HUES48 (cell line): ENCODE measurements around the gene PCDH1.

ENCODE experiments used
- H3K27ac ChIP-seq: one replicate; pipeline ENCODE4 v1.7.0; 2013; ENCODE audit warnings: low read depth, low read length, inconsistent platforms
- H3K27me3 ChIP-seq: 2 replicates; pipeline ENCODE4 v1.6.1; 2013; ENCODE audit warnings: mild to moderate bottlenecking, low read length; ENCODE audit not compliant: control insufficient read depth, insufficient read depth
- H3K36me3 ChIP-seq: 2 replicates; pipeline ENCODE4 v1.6.1; 2013; ENCODE audit warnings: low read length; ENCODE audit not compliant: control insufficient read depth, insufficient read depth
- H3K4me1 ChIP-seq: 2 replicates; pipeline ENCODE4 v1.6.1; 2013; ENCODE audit warnings: mild to moderate bottlenecking, low read length; ENCODE audit not compliant: control insufficient read depth, insufficient read depth
- H3K4me3 ChIP-seq: 2 replicates; pipeline ENCODE4 v1.5.1; 2013; ENCODE audit warnings: mild to moderate bottlenecking, low read depth, low read length
- H3K9ac ChIP-seq: 2 replicates; pipeline ENCODE4 v1.6.1; 2013; ENCODE audit warnings: mild to moderate bottlenecking, low read depth, low read length, moderate library complexity
- H3K9me3 ChIP-seq: 2 replicates; pipeline ENCODE4 v1.6.1; 2013; ENCODE audit warnings: low read length; ENCODE audit not compliant: control insufficient read depth, insufficient read depth

PCDH1 gene

DNA sequence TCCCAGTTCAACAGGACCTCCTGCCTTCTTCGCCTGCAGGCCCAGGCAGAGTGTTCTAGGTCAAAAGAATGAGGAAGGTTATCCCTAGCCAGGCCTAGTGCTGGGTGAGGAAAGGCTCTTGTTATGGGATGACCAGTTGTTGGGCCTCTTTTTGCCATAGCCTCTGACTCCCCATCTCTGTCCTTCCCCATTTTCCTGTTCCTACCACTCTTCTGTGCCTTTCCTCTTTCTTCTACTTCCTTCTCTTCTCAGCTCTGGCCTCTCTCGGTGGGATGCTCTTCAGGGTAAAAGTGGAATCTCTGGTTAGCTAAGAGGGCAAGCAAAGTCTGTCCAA lies 1.2 kb upstream of the PCDH1 start:
- peaks cover 55% of the 10 kb centered on the region for H3K4me1 ChIP-seq
- H3K36me3 ChIP-seq, result no peaks in the 10 kb centered on the region
- H3K9ac ChIP-seq, result no peak overlapping the region
- no peaks in the 10 kb centered on the region for H3K9me3 ChIP-seq
- no peak overlapping the region for H3K4me3 ChIP-seq
- H3K27ac ChIP-seq, result no peak overlapping the region
- H3K27me3 ChIP-seq, result peaks cover 8% of the 10 kb centered on the region; the same call in 1 of the 2 replicates

DNA sequence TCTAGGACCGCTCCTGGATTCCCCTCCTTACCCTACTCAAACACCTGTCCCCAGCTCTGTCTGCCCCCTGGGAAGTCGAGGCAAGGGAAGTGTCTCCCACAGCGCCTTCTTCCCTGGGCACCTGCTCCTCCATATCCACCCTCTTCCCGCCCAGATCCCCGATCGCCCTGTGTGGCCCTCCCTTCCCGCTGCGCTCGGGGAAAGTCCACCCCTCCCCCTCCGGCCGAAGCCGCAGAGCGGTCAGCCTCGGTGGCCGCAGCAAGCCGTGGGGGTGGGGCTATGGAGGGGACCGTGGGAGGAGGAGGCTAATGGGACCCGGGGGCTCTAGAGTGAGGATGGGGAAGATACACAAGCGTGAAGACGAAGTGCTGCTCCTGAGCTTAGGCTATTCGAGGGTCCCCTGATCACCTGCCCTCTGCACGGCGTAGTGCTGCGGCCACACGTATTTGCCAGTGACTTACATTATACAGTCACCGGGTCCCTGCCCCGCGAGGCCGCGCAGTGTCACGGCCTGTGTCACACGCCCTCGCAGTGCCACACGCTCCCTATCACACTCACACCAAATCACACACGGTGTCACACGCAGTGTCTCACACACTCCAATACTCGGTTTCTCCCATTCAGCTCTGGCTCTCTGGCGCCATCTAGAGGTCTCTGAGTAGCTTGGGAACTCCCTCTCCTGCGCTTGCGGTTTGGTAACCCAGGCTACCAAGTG lies 658 bp upstream of the PCDH1 start:
- Histone ChIP-seq H3K4me1 (peaks cover 59% of the 10 kb centered on the region), H3K4me3 (peak overlapping the region; percentile 68), H3K27ac (peak overlapping the region; percentile 71), H3K36me3 (no peaks in the 10 kb centered on the region), H3K9ac (no peak overlapping the region), H3K27me3 (peaks cover 7% of the 10 kb centered on the region; the same call in 1 of the 2 replicates), H3K9me3 (no peaks in the 10 kb centered on the region)

DNA sequence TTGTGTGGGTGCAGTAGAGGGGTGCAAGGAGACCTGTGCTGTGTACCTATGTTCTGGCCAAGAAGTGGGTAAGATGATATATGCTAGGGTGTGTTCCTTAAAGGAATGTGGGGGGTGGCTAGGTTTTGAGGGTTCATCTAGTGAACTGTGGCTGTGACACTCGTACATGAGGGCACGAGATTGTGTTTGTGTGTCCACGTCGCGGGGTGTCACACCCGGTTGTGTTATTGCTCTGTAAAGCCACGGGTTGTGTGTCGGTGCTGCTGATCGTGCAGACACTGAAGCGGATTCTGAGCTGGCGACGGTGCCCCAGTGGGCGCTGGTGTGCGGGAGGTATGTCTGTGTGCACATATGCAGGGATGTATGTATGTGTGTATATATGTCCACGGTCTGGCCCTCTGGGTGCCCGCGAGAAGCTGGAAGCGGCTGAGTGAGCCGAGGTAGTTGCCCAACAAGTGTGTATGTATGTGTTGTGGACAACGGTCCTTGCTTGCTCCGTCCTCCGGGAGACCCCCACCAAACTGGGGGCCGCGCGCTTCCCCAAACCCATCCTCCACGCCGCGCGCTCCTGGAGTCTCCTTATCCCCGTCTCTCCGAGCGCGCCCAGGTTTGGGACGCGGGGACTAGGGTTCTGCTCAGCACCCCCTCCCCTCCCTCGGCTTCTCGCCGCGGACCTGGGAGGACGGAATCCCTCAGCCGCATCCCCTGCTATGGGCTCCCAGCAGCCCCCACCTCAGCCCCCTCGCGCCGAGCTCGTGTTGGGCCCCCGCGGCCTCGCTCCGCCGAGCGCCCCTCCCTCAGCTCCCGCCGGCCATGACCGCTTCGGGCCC lies 639 bp downstream of the PCDH1 start:
- Histone ChIP-seq H3K9me3 (no peaks in the 10 kb centered on the region), H3K27ac (peak overlapping the region; percentile 93), H3K4me1 (peaks cover 54% of the 10 kb centered on the region), H3K27me3 (peaks cover 3% of the 10 kb centered on the region; the same call in 1 of the 2 replicates), H3K36me3 (no peaks in the 10 kb centered on the region), H3K9ac (peak overlapping the region; percentile 51; the same call in 1 of the 2 replicates), H3K4me3 (peak overlapping the region; percentile 85)

DNA sequence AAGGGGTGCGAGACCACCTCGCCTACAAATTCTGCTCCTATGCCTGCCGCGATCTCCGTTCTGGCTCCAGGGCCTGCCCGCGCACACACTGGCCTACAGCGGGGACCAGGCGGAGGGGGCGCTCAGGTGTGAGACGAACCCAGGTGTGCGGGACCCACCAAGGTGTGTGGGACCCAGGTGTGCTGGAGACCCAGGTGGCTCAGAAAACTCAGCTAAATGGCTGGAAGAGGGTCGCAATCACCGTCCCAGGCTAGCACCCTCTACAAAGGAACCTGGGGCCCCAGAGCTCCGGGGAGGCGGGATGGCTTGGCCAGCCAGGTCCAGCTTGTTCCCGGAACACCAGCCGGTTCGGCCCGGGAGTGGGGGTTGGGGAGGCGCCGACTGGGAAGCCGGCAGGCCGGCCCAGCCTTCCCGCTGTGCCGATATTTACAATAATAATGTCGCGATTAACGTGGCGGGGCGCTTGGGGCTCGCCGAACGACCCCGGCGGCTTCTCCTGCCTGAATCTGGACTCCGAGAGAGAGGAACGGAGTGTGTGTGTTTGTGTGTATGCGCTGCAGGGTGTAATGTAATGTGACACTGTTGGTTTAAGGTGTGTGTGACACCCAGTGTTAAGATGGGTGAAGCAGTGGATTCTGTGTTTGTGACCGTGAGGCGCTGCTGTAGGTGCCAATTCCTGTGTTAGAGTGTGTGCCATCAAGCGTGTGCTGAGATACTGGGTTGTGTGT lies 1.4 kb downstream of the PCDH1 start:
- H3K27me3 ChIP-seq, result peaks cover 3% of the 10 kb centered on the region; the same call in 1 of the 2 replicates
- H3K27ac ChIP-seq, result peak overlapping the region; percentile 93
- no peaks in the 10 kb centered on the region for H3K36me3 ChIP-seq
- no peaks in the 10 kb centered on the region for H3K9me3 ChIP-seq
- peaks cover 53% of the 10 kb centered on the region for H3K4me1 ChIP-seq
- peak overlapping the region; percentile 85 for H3K4me3 ChIP-seq
- H3K9ac ChIP-seq, result peak overlapping the region; percentile 81

DNA sequence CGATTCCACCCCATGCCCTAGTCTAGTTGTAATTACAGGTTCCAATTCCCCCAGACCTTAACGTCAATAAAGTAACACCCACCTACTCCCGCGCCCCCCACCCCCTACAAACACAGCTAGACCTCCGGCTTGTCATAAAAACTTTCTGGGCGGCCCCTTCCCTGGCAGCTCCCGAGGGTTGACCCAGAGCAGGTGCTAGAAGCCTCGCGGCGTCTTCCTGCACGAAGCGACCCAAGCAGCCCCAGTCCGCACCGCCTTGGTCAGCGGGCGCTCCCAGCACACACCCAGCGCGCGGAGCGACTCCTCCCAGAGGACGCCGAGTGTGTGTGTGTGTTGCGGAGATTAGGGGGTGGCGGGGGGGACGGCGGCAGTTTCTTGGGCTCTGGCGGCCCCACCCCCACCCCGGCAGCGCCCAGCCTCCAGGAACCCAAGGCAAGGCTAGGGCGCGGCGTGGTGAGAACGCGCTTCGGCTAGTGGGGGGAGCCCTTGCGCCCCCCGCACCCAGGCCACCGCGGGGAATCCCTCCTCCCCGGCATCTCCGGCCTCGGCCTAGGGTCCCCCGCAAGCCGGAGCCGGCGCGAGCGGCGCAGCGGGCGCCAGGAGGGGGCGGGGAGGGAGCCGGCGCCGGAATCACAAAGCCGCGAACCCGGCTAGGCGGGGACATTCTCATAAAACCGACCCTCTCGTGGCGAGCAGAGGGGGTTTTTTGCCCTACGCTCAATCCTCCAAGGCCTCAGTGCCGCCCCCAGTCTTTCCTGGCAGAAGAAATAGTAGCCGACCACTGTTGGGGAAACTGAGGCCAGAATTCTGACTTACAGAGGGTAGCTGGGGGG lies 2.2 kb downstream of the PCDH1 start:
- Histone ChIP-seq H3K9ac (peak overlapping the region; percentile 81), H3K27me3 (peaks cover 3% of the 10 kb centered on the region; the same call in 1 of the 2 replicates), H3K36me3 (0 out of 2 replicates have a peak, but pooled peaks cover 5% of the 10 kb centered on the region), H3K4me3 (peak overlapping the region; percentile 85), H3K9me3 (no peaks in the 10 kb centered on the region), H3K27ac (peak overlapping the region; percentile 93), H3K4me1 (peaks cover 53% of the 10 kb centered on the region)

DNA sequence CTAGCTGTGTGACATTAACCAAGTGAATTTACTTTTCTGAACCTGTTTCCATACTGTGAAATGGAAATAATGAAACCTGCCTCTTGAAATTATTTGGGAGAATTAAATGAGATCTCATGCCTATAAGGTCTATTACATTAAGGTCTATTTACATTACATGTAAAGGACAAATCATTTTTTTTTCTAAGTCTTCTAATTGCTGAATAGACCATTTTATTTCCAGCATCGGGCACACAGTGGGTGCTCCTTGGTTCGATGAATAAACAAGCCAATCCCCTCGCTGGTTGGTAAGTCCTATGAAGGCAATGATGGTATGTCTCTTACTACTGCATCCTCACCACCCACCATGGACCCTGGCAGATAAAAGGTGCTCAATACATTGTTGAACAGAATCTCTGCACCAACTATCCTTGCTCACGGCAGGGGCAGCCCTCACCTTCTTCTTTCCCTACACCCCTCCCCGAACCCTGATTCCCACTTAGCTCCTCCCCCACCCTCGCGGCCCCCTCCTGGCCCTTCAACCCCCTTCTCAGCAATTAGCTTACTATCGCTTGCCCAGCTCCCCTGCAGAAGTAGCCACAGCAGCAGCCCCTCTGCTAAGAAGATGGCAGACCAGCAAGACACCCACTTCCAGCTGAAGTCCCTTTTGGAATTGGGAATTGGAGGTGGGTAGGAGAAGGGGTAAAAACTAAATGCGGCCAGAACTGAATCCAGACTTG lies 3.0 kb downstream of the PCDH1 start:
- Histone ChIP-seq H3K4me3 (peak overlapping the region; percentile 85), H3K27me3 (no peaks in the 10 kb centered on the region)

DNA sequence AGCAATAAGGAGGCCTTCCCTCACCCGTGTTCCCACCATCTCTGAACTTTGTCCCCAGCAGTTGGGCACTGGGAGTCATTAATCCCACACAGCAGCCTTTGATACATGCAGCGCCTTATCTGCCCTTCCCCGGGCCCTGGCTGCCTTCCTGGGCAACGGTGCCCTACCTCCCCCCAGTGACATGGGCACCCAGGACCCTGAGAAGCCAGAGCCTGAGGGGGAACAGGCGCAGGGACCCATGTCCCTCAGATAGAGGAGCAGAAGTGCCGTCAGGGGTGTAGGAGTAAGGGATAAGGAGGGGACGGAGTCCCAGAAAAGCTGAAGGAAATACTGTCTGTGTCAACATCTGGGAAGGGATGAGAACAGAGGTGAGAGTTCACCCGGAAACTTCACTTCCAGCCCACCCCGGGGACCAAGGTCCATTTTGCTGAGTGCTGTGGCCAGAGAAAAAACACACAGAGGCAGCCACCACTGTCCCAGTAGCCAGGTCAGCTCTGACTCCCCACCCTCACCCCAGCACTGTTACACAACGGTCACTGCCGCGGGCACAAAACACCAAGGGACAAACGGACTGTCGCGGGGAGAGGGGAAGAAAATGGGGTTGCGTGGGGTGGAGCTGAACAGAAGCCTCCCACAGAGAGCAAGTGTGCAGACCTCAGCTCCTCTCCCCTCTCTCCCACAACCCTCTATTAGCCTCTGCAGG lies 3.8 kb downstream of the PCDH1 start:
- Histone ChIP-seq H3K4me3 (0 out of 2 replicates have a peak overlapping the region, but pooled peaks have one; percentile 85), H3K4me1 (peaks cover 50% of the 10 kb centered on the region), H3K27me3 (no peaks in the 10 kb centered on the region), H3K9ac (no peak overlapping the region), H3K9me3 (no peaks in the 10 kb centered on the region), H3K36me3 (0 out of 2 replicates have a peak, but pooled peaks cover 5% of the 10 kb centered on the region), H3K27ac (peak overlapping the region; percentile 34)

More for the DNA sequence above, 3.0 kb downstream of the PCDH1 start:
- 0 out of 2 replicates have a peak overlapping the region, but pooled peaks have one; percentile 81 for H3K9ac ChIP-seq
- peak overlapping the region; percentile 93 for H3K27ac ChIP-seq
- H3K4me1 ChIP-seq, result peaks cover 53% of the 10 kb centered on the region
- 0 out of 2 replicates have a peak, but pooled peaks cover 5% of the 10 kb centered on the region for H3K36me3 ChIP-seq
- no peaks in the 10 kb centered on the region for H3K9me3 ChIP-seq

DNA sequence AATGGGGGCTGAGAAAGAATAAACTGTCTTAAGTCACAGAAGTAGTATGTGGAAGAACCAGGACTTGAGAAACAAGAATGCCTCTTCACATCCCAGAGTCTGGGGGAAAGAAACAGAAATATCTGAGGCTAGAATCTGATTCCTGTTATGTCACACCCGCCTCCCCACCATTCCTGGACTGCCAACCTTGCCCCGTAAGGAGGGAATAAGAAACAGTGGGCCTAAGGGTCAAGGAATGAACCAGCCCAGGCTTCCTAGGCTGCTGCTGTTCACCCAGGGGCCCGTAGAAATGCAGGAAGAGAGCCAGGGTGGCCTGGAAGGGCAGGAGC lies 4.3 kb downstream of the PCDH1 start:
- Histone ChIP-seq H3K27ac (peak overlapping the region; percentile 34), H3K9me3 (no peaks in the 10 kb centered on the region), H3K36me3 (peaks cover 9% of the 10 kb centered on the region), H3K4me3 (no peak overlapping the region), H3K27me3 (no peaks in the 10 kb centered on the region), H3K4me1 (peaks cover 48% of the 10 kb centered on the region), H3K9ac (no peak overlapping the region)

DNA sequence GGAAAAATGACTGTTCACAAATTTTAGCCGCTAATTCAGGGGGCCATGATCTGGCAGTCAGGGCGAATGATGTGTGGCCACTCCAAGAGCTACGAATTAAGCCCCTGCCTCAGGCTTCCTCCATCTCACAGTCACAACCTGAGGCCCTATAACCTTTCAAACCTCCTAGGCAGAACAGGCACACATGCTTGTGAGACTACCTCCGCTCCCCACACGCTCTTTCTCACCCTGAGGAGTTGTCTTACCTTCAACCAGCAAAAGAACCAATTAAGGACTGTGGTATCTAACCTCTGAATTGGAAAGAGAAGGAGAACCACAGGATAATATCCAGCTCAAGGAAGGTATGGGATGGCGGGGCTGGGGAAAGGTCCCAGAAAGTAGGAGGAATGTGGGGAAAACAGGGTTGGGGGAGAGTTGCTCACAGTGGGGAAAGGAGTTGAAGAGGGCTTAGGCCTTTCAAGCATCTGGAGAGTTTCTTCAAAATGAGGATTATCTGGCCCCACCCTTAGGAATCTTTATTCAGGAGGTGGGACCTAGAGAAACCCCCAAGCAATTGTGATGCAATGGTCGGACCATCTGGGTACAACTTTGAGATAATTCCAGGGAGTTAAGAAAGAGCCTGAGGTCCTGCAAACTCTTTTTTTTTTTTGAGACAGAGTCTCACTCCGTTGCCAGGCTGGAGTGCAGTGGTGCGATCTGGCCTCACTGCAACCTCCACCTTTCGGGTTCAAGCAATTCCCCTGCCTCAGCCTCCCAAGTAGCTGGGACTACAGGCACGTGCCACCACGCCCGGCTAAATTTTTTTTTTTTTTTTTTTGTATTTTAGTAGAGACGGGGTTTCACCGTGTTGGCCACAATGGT lies 5.5 kb downstream of the PCDH1 start:
- Histone ChIP-seq H3K9me3 (no peaks in the 10 kb centered on the region), H3K4me1 (peaks cover 48% of the 10 kb centered on the region), H3K9ac (peak overlapping the region; percentile 60), H3K27ac (peak overlapping the region; percentile 96), H3K27me3 (no peaks in the 10 kb centered on the region), H3K36me3 (peaks cover 21% of the 10 kb centered on the region), H3K4me3 (peak overlapping the region; percentile 30)
